IPS-20b (cell line): ENCODE data around the gene NUP98.
A peak's percentile ranks its signal among the peaks of the same experiment; 100 is the strongest.

Experiments
- H3K27ac ChIP-seq: one replicate; pipeline ENCODE4 v1.5.1; 2013; ENCODE audit warnings: low read length
- H3K27me3 ChIP-seq: 2 replicates; pipeline ENCODE4 v1.6.1; 2013; ENCODE audit warnings: mild to moderate bottlenecking, low read length, inconsistent platforms; ENCODE audit not compliant: insufficient read depth
- H3K36me3 ChIP-seq: 2 replicates; pipeline ENCODE4 v1.6.1; 2013; ENCODE audit warnings: low read depth, mild to moderate bottlenecking, inconsistent platforms, low read length, moderate library complexity; ENCODE audit not compliant: insufficient read depth
- H3K4me1 ChIP-seq: 2 replicates; pipeline ENCODE4 v1.6.1; 2013; ENCODE audit warnings: mild to moderate bottlenecking, control low read depth, inconsistent platforms, low read length, moderate library complexity; ENCODE audit not compliant: insufficient read depth
- H3K4me3 ChIP-seq: 2 replicates; pipeline ENCODE4 v1.5.1; 2013; ENCODE audit warnings: mild to moderate bottlenecking, low read length, inconsistent platforms
- H3K9ac ChIP-seq: 2 replicates; pipeline ENCODE4 v1.6.1; 2013; ENCODE audit warnings: low read depth, mild to moderate bottlenecking, inconsistent platforms, low read length, moderate library complexity
- H3K9me3 ChIP-seq: 2 replicates; pipeline ENCODE4 v1.6.1; 2013; ENCODE audit warnings: mild to moderate bottlenecking, low read depth, low read length, inconsistent platforms; ENCODE audit not compliant: insufficient read depth

NUP98 gene

GRCh38 chr11:3642071-3642951 is 155.0 kb downstream of the NUP98 start:
- peak overlapping the region; percentile 79 for H3K9ac ChIP-seq
- no peaks in the 10 kb centered on the region for H3K36me3 ChIP-seq
- H3K4me1 ChIP-seq, result no peaks in the 10 kb centered on the region; the same call in 1 of the 2 replicates
- H3K27me3 ChIP-seq, result peaks cover 8% of the 10 kb centered on the region; the same call in 1 of the 2 replicates
- no peaks in the 10 kb centered on the region; the same call in 1 of the 2 replicates for H3K9me3 ChIP-seq
- H3K4me3 ChIP-seq, result peak overlapping the region; percentile 67
- peak overlapping the region; percentile 27 for H3K27ac ChIP-seq

- H3K27ac ChIP-seq, result peak within 1 kb of the TSS; percentile 27
- H3K9me3 ChIP-seq, result no peaks in the 10 kb centered on the region; the same call in 1 of the 2 replicates
- peaks cover 8% of the 10 kb centered on the region; the same call in 1 of the 2 replicates for H3K27me3 ChIP-seq
- H3K9ac ChIP-seq, result peak within 1 kb of the TSS; percentile 79
- H3K36me3 ChIP-seq, result no peaks in the 10 kb centered on the region
- H3K4me3 ChIP-seq, result peak within 1 kb of the TSS; percentile 67
- no peaks in the 10 kb centered on the region; the same call in 1 of the 2 replicates for H3K4me1 ChIP-seq
Measured at GRCh38 chr11:3641701-3642070, 155.7 kb downstream of the NUP98 start, which contains the start of gene ART5. TSS of gene ART5 (minus strand) at chr11:3641992. CDS start at chr11:3641862, 130 bp downstream.

- Histone ChIP-seq H3K9ac (peak overlapping the region; percentile 23; the same call in 1 of the 2 replicates), H3K27me3 (peaks cover 8% of the 10 kb centered on the region; the same call in 1 of the 2 replicates), H3K27ac (no peak overlapping the region), H3K4me1 (no peaks in the 10 kb centered on the region; the same call in 1 of the 2 replicates), H3K9me3 (no peaks in the 10 kb centered on the region; the same call in 1 of the 2 replicates), H3K4me3 (peak overlapping the region; percentile 67), H3K36me3 (no peaks in the 10 kb centered on the region)
Measured at GRCh38 chr11:3641191-3641590, 156.2 kb downstream of the NUP98 start.

- no peaks in the 10 kb centered on the region for H3K9me3 ChIP-seq
- peaks cover 8% of the 10 kb centered on the region; the same call in 1 of the 2 replicates for H3K27me3 ChIP-seq
- H3K4me1 ChIP-seq, result no peaks in the 10 kb centered on the region; the same call in 1 of the 2 replicates
- H3K9ac ChIP-seq, result no peak overlapping the region
- no peak overlapping the region for H3K27ac ChIP-seq
- no peaks in the 10 kb centered on the region for H3K36me3 ChIP-seq
- H3K4me3 ChIP-seq, result no peak overlapping the region
Measured at GRCh38 chr11:3639841-3640240, 157.5 kb downstream of the NUP98 start.

GRCh38 chr11:3638513-3638912 is 158.8 kb downstream of the NUP98 start:
- H3K36me3 ChIP-seq, result no peaks in the 10 kb centered on the region
- H3K4me1 ChIP-seq, result no peaks in the 10 kb centered on the region; the same call in 1 of the 2 replicates
- peaks cover 8% of the 10 kb centered on the region; the same call in 1 of the 2 replicates for H3K27me3 ChIP-seq
- H3K9ac ChIP-seq, result no peak overlapping the region
- H3K9me3 ChIP-seq, result no peaks in the 10 kb centered on the region
- H3K27ac ChIP-seq, result no peak overlapping the region
- no peak overlapping the region for H3K4me3 ChIP-seq

- H3K4me3 ChIP-seq, result no peak overlapping the region
- no peaks in the 10 kb centered on the region for H3K36me3 ChIP-seq
- no peak overlapping the region for H3K27ac ChIP-seq
- peaks cover 8% of the 10 kb centered on the region; the same call in 1 of the 2 replicates for H3K27me3 ChIP-seq
- H3K4me1 ChIP-seq, result no peaks in the 10 kb centered on the region
- no peak overlapping the region for H3K9ac ChIP-seq
- H3K9me3 ChIP-seq, result no peaks in the 10 kb centered on the region
Measured at GRCh38 chr11:3637201-3637600, 160.2 kb downstream of the NUP98 start.

GRCh38 chr11:3635641-3636375 is 161.5 kb downstream of the NUP98 start:
- no peaks in the 10 kb centered on the region for H3K9me3 ChIP-seq
- H3K4me1 ChIP-seq, result no peaks in the 10 kb centered on the region
- H3K4me3 ChIP-seq, result no peak overlapping the region
- H3K27ac ChIP-seq, result no peak overlapping the region
- peaks cover under 1% of the 10 kb centered on the region; the same call in 1 of the 2 replicates for H3K27me3 ChIP-seq
- H3K36me3 ChIP-seq, result no peaks in the 10 kb centered on the region
- H3K9ac ChIP-seq, result no peak overlapping the region

- H3K9ac ChIP-seq, result no peak overlapping the region
- H3K9me3 ChIP-seq, result no peaks in the 10 kb centered on the region
- H3K27ac ChIP-seq, result no peak overlapping the region
- H3K4me3 ChIP-seq, result no peak overlapping the region
- no peaks in the 10 kb centered on the region for H3K36me3 ChIP-seq
- no peaks in the 10 kb centered on the region for H3K4me1 ChIP-seq
- H3K27me3 ChIP-seq, result no peaks in the 10 kb centered on the region
Measured at GRCh38 chr11:3632070-3632660, 165.2 kb downstream of the NUP98 start.

GRCh38 chr11:3631331-3631730 is 166.0 kb downstream of the NUP98 start:
- Histone ChIP-seq H3K4me1 (no peaks in the 10 kb centered on the region), H3K27me3 (no peaks in the 10 kb centered on the region), H3K9ac (no peak overlapping the region), H3K36me3 (no peaks in the 10 kb centered on the region), H3K27ac (no peak overlapping the region), H3K4me3 (no peak overlapping the region), H3K9me3 (no peaks in the 10 kb centered on the region)

- H3K9ac ChIP-seq, result no peak overlapping the region
- H3K4me1 ChIP-seq, result no peaks in the 10 kb centered on the region
- no peaks in the 10 kb centered on the region for H3K36me3 ChIP-seq
- H3K27me3 ChIP-seq, result no peaks in the 10 kb centered on the region
- H3K4me3 ChIP-seq, result no peak overlapping the region
- no peaks in the 10 kb centered on the region for H3K9me3 ChIP-seq
- no peak overlapping the region for H3K27ac ChIP-seq
Measured at GRCh38 chr11:3627291-3627690, 170.1 kb downstream of the NUP98 start.

GRCh38 chr11:3626250-3626960 is 170.9 kb downstream of the NUP98 start:
- no peaks in the 10 kb centered on the region for H3K9me3 ChIP-seq
- no peaks in the 10 kb centered on the region for H3K27me3 ChIP-seq
- H3K27ac ChIP-seq, result no peak overlapping the region
- no peaks in the 10 kb centered on the region for H3K4me1 ChIP-seq
- no peak overlapping the region for H3K9ac ChIP-seq
- no peaks in the 10 kb centered on the region for H3K36me3 ChIP-seq
- H3K4me3 ChIP-seq, result no peak overlapping the region
